Measurements from ENCODE around the gene MARCHF3.

- TF ChIP-seq, protein P1, sequence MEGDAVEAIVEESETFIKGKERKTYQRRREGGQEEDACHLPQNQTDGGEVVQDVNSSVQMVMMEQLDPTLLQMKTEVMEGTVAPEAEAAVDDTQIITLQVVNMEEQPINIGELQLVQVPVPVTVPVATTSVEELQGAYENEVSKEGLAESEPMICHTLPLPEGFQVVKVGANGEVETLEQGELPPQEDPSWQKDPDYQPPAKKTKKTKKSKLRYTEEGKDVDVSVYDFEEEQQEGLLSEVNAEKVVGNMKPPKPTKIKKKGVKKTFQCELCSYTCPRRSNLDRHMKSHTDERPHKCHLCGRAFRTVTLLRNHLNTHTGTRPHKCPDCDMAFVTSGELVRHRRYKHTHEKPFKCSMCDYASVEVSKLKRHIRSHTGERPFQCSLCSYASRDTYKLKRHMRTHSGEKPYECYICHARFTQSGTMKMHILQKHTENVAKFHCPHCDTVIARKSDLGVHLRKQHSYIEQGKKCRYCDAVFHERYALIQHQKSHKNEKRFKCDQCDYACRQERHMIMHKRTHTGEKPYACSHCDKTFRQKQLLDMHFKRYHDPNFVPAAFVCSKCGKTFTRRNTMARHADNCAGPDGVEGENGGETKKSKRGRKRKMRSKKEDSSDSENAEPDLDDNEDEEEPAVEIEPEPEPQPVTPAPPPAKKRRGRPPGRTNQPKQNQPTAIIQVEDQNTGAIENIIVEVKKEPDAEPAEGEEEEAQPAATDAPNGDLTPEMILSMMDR (IDR thresholded peaks at IDR 0.05), result no peak
- TF ChIP-seq POLR2A (IDR thresholded peaks at IDR 0.05), result no peak
Measured at GRCh38 chr5:126865299-126865698, 165.1 kb downstream of the MARCHF3 start.

Measured in right lobe of liver (tissue), 4 donors.